Measurements from ENCODE around the gene ELAVL3. TPM values are rescaled to one million over a fixed set of nuclear protein-coding genes. Genes with fewer than 3 reads are reported as not detected.
"Not testable (repeated sequence)": the region's sequence is repeated elsewhere in the genome, so short reads cannot be mapped to it uniquely, and the experiment has no call there.

Gene ELAVL3
- total RNA-seq, 1 donor from 2014 or later = not detected

GRCh38 chr19:11458236-11458900, 22.5 kb downstream of the ELAVL3 start:
- ChIA-PET CTCF (no interaction called here), POLR2A (no interaction called here)
- Mint-ChIP-seq H3K27ac (no peak overlapping the region), H3K4me3 (no peak overlapping the region), H3K36me3 (ENCODE audit: low read depth) (no peaks in the 10 kb centered on the region), H3K27me3 (peaks cover 8% of the 10 kb centered on the region), H3K9me3 (no peaks in the 10 kb centered on the region), H3K4me1 (peaks cover under 1% of the 10 kb centered on the region)
- intact Hi-C loops (cut with micrococcal nuclease) = no loop called here
- ATAC-seq (ENCODE audit: low read depth) (no peak), DNase-seq (no peak)
- TF ChIP-seq CTCF (IDR thresholded peaks at IDR 0.05) = no peak

GRCh38 chr19:11457831-11458230, 23.0 kb downstream of the ELAVL3 start:
- no peaks in the 10 kb centered on the region for H3K36me3 Mint-ChIP-seq (ENCODE audit: low read depth)
- H3K4me3 Mint-ChIP-seq = no peak overlapping the region
- DNase-seq (no peak), ATAC-seq (ENCODE audit: low read depth) (no peak)
- CTCF ChIA-PET = no interaction called here
- no peak for TF ChIP-seq CTCF (IDR thresholded peaks at IDR 0.05)
- intact Hi-C loops (cut with micrococcal nuclease) = no loop called here
- peaks cover 2% of the 10 kb centered on the region for H3K4me1 Mint-ChIP-seq
- no peaks in the 10 kb centered on the region for H3K9me3 Mint-ChIP-seq
- POLR2A ChIA-PET = no interaction called here
- H3K27ac Mint-ChIP-seq = no peak overlapping the region
- H3K27me3 Mint-ChIP-seq = peaks cover 8% of the 10 kb centered on the region

- intact Hi-C loops (cut with micrococcal nuclease) = no loop called here
- TF ChIP-seq CTCF (IDR thresholded peaks at IDR 0.05) = no peak
- Mint-ChIP-seq H3K4me3 (no peak overlapping the region), H3K27ac (no peak overlapping the region), H3K36me3 (ENCODE audit: low read depth) (no peaks in the 10 kb centered on the region), H3K9me3 (no peaks in the 10 kb centered on the region), H3K4me1 (peaks cover 5% of the 10 kb centered on the region), H3K27me3 (peaks cover 8% of the 10 kb centered on the region)
- ChIA-PET POLR2A (no interaction called here), CTCF (interaction anchor here (1.3 kb wide), 1 partner anchor 76 kb away, joined by 3 read pairs; no protein-coding TSS in a partner anchor)
- no peak for ATAC-seq (ENCODE audit: low read depth)
- no peak for DNase-seq
Observed at GRCh38 chr19:11457115-11457514, 23.7 kb downstream of the ELAVL3 start.

- Mint-ChIP-seq H3K36me3 (ENCODE audit: low read depth) (no peaks in the 10 kb centered on the region), H3K4me3 (no peak overlapping the region), H3K27me3 (peaks cover 8% of the 10 kb centered on the region), H3K27ac (no peak overlapping the region), H3K9me3 (no peaks in the 10 kb centered on the region), H3K4me1 (peaks cover 7% of the 10 kb centered on the region)
- intact Hi-C loops (cut with micrococcal nuclease) = no loop called here
- ATAC-seq (ENCODE audit: low read depth) (no peak), DNase-seq (no peak)
- POLR2A ChIA-PET = interaction anchor here (0.6 kb wide), 1 partner anchor 1262 kb away, joined by 3 read pairs; no protein-coding TSS in a partner anchor
- CTCF ChIA-PET = interaction anchor here (1.3 kb wide), 1 partner anchor 75 kb away, joined by 3 read pairs; no protein-coding TSS in a partner anchor
- no peak for TF ChIP-seq CTCF (IDR thresholded peaks at IDR 0.05)
Observed at GRCh38 chr19:11456659-11457058, 24.2 kb downstream of the ELAVL3 start.

GRCh38 chr19:11455233-11455554, 25.7 kb downstream of the ELAVL3 start:
- H3K9me3 Mint-ChIP-seq; H3K27ac Mint-ChIP-seq; H3K4me1 Mint-ChIP-seq; intact Hi-C loops (cut with micrococcal nuclease); DNase-seq; H3K27me3 Mint-ChIP-seq; CTCF ChIA-PET; ATAC-seq (ENCODE audit: low read depth); H3K36me3 Mint-ChIP-seq (ENCODE audit: low read depth); H3K4me3 Mint-ChIP-seq: not testable (repeated sequence)
- POLR2A ChIA-PET = interaction anchor here (0.7 kb wide), 1 partner anchor 23 kb away, joined by 3 read pairs; no protein-coding TSS in a partner anchor

Data from activated B cell treated with CpG ODN at 0.5 μM for 24 hours (primary cell).